H1 (cell line): ENCODE data around the gene ARL5A.

Experiments
- EP300 ChIP-seq, 2 experiments: IDR thresholded peaks; 1 replicate in 1 of 2; 2 replicates in 1 of 2; pipeline ENCODE4 v1.6.1; 2011 to 2012; ENCODE audit warnings: low read depth in 2 of 2, low read length in 2 of 2, mild to moderate bottlenecking in 2 of 2, borderline replicate concordance in 1 of 2, inconsistent platforms in 1 of 2, moderate library complexity in 1 of 2
- YY1 ChIP-seq: IDR thresholded peaks from 2 replicates; pipeline ENCODE4 v1.6.1; 2011; ENCODE audit warnings: low read depth, mild to moderate bottlenecking, low read length
- TF ChIP-seq, protein P1 (sequence below), 3 experiments: IDR thresholded peaks; 1 replicate in 2 of 3; 2 replicates in 1 of 3; pipeline versions ENCODE4 v1.5.1 to v1.6.1; 2011; ENCODE audit warnings: low read length in 3 of 3, mild to moderate bottlenecking in 3 of 3, inconsistent platforms in 2 of 3, low read depth in 1 of 3, moderate library complexity in 1 of 3; ENCODE audit not compliant: insufficient read depth in 1 of 3; ENCODE audit errors: control extremely low read depth in 1 of 3

DNA sequence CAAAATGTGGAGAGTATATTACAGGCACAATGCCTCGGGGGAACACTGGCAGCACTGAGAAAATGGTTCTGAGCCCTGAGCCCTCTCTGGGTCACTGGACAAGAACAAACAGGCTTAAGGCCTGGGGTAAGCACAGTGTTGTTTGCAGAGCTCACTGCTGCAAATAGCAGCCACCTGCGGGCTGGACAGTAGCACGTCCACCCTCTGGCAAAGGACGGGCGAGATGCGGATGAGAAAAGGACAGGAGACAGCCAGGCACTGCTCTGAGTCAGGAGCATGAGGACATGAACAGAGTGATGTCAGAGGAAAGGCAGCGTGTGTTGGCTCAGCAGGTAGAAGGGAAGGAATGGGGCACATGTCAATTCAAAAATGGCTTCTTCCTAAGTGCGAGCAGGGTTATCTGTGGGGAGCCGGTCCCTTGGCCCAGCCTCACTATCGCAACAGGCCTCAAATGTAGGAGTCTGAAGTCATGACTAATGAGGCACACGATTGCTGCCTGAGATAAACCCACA, 68.0 kb downstream of the ARL5A start:
- TF ChIP-seq, protein P1, sequence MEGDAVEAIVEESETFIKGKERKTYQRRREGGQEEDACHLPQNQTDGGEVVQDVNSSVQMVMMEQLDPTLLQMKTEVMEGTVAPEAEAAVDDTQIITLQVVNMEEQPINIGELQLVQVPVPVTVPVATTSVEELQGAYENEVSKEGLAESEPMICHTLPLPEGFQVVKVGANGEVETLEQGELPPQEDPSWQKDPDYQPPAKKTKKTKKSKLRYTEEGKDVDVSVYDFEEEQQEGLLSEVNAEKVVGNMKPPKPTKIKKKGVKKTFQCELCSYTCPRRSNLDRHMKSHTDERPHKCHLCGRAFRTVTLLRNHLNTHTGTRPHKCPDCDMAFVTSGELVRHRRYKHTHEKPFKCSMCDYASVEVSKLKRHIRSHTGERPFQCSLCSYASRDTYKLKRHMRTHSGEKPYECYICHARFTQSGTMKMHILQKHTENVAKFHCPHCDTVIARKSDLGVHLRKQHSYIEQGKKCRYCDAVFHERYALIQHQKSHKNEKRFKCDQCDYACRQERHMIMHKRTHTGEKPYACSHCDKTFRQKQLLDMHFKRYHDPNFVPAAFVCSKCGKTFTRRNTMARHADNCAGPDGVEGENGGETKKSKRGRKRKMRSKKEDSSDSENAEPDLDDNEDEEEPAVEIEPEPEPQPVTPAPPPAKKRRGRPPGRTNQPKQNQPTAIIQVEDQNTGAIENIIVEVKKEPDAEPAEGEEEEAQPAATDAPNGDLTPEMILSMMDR (IDR thresholded peaks at IDR 0.05; ENCODE audit: control extremely low read depth in 1 of 3, insufficient read depth in 1 of 3, low read depth in 1 of 3, low read length in 3 of 3) = no peak
- no peak for TF ChIP-seq EP300 (IDR thresholded peaks at IDR 0.05; ENCODE audit: borderline replicate concordance in 1 of 2, low read depth in 2 of 2, low read length in 2 of 2)
- TF ChIP-seq YY1 = no peak
